HCT116 (cell line): ENCODE data around the gene COL5A2. TPM values are rescaled to one million over a fixed set of nuclear protein-coding genes. Genes with fewer than 3 reads are reported as not detected.

Experiments
- ATAC-seq: fragments of 200-7000 bp; cut with Tn5 transposase; 2 replicates; pipeline ENCODE4 v1.9.1; 2020; ENCODE audit warnings: mild to moderate bottlenecking, moderate library complexity
- BruUV-seq: library from RNA; stranded (reverse); fragments of 400-500 nt; replicated peaks from 2 replicates; lab custom pipeline; 2021; lab: Mats Ljungman, UMichigan
- CTCF ChIA-PET: fragments of 300-600 bp; sonication (Branson Sonifier 250); formaldehyde crosslinking; loops from one replicate; lab custom pipeline; 2021; ENCODE audit warnings: antibody characterized with exemption; lab: Charles Lee
- POLR2A ChIA-PET: fragments of 300-600, 350-600 bp; sonication (Branson Sonifier 250); formaldehyde crosslinking; loops from one replicate; lab custom pipeline; 2021; ENCODE audit warnings: antibody characterized with exemption; lab: Charles Lee
- RAD21 ChIA-PET, 2 experiments: fragments of 300-600 bp; sonication (Branson Sonifier 250); formaldehyde crosslinking; loops; one replicate each; lab custom pipeline; 2023; ENCODE audit warnings: low total read pairs in 2 of 2; ENCODE audit not compliant: uncharacterized antibody in 2 of 2, unreplicated experiment in 2 of 2, low non-redundant PET in 1 of 2; lab: Charles Lee
- DNase-seq: peaks from one replicate; pipeline ENCODE4 v3.0.0-alpha.2; 2010; ENCODE audit warnings: low read depth, low spot score
- H2AFZ ChIP-seq: fragments of 200-600 bp; shearing (Covaris generic), sonication (generic); 2 replicates; pipeline ENCODE4 v1.6.1; 2017; ENCODE audit warnings: low read depth, mixed run types, mixed read lengths, antibody characterized with exemption, low read length; ENCODE audit not compliant: poor library complexity, severe bottlenecking
- H3K27ac ChIP-seq: 2 replicates; pipeline ENCODE4 v1.5.1; 2012; ENCODE audit warnings: low read depth, low read length
- H3K27me3 ChIP-seq: fragments of 200-600 bp; sonication (generic); 2 replicates; pipeline ENCODE4 v1.6.1; 2016; ENCODE audit warnings: mixed run types, low read length, mixed read lengths; ENCODE audit not compliant: insufficient read depth
- H3K36me3 ChIP-seq, 2 experiments: fragments of 200-500 bp in 1 of 2; fragments of 200-600 bp in 1 of 2; sonication (Bioruptor generic) in 1 of 2; sonication (generic) in 1 of 2; 2 replicates each; pipeline versions ENCODE4 v1.5.1 to v1.6.1; 2014 to 2016; ENCODE audit warnings: low read length in 2 of 2, inconsistent platforms in 1 of 2, mixed read lengths in 1 of 2, mixed run types in 1 of 2; ENCODE audit not compliant: insufficient read depth in 2 of 2, control insufficient read depth in 1 of 2
- H3K4me1 ChIP-seq, 2 experiments: fragments of 200-600 bp in 1 of 2; sonication (generic) in 1 of 2; 2 replicates each; pipeline versions ENCODE4 v1.5.1 to v1.6.1; 2012 to 2017; ENCODE audit warnings: low read length in 2 of 2, inconsistent platforms in 1 of 2, mild to moderate bottlenecking in 1 of 2, mixed read lengths in 1 of 2, mixed run types in 1 of 2, moderate library complexity in 1 of 2; ENCODE audit not compliant: insufficient read depth in 2 of 2, control insufficient read depth in 1 of 2
- H3K4me2 ChIP-seq: fragments of 200-600 bp; sonication (generic); 2 replicates; pipeline ENCODE4 v1.6.1; 2017; ENCODE audit warnings: mixed run types, low read length, mixed read lengths
- H3K4me3 ChIP-seq, 2 experiments: fragments of 200-600 bp in 1 of 2; sonication (generic) in 1 of 2; replicated peaks in 1 of 2; 2 replicates each; pipeline ENCODE4 v1.5.1; 2011 to 2016; ENCODE audit warnings: low read length in 2 of 2, control low read depth in 1 of 2, low read depth in 1 of 2, mild to moderate bottlenecking in 1 of 2, mixed read lengths in 1 of 2, mixed run types in 1 of 2
- H3K79me2 ChIP-seq: fragments of 200-600 bp; sonication (generic); 2 replicates; pipeline ENCODE4 v1.6.1; 2017; ENCODE audit warnings: mild to moderate bottlenecking, mixed run types, low read length, moderate library complexity, mixed read lengths; ENCODE audit not compliant: insufficient read depth
- H3K9ac ChIP-seq: fragments of 200-600 bp; sonication (generic); 2 replicates; pipeline ENCODE4 v1.6.1; 2016; ENCODE audit warnings: low read length, mixed read lengths
- H3K9me2 ChIP-seq: fragments of 200-600 bp; sonication (generic), shearing (Covaris generic); 2 replicates; pipeline ENCODE4 v1.6.1; 2017; ENCODE audit warnings: mixed run types, mild to moderate bottlenecking, moderate library complexity; ENCODE audit not compliant: insufficient read depth
- H3K9me3 ChIP-seq, 2 experiments: fragments of 200-500 bp in 1 of 2; fragments of 200-600 bp in 1 of 2; sonication (Bioruptor generic) in 1 of 2; sonication (generic) in 1 of 2; 2 replicates each; pipeline ENCODE4 v1.6.1; 2014 to 2017; ENCODE audit warnings: low read length in 2 of 2, mixed read lengths in 2 of 2, inconsistent platforms in 1 of 2, low read depth in 1 of 2, mild to moderate bottlenecking in 1 of 2, mixed run types in 1 of 2, moderate library complexity in 1 of 2; ENCODE audit not compliant: control insufficient read depth in 1 of 2, insufficient read depth in 1 of 2
- H4K20me1 ChIP-seq: fragments of 200-600 bp; sonication (generic), shearing (Covaris generic); 2 replicates; pipeline ENCODE4 v1.6.1; 2017; ENCODE audit warnings: mixed run types, mild to moderate bottlenecking, moderate library complexity; ENCODE audit not compliant: insufficient read depth
- CBX3 ChIP-seq: IDR thresholded peaks from 2 replicates; pipeline ENCODE4 v1.6.1; 2012; ENCODE audit warnings: low read depth
- CEBPB ChIP-seq: IDR thresholded peaks from 2 replicates; pipeline ENCODE4 v1.6.1; 2012; ENCODE audit warnings: low read depth
- EGR1 ChIP-seq: IDR thresholded peaks from 2 replicates; pipeline ENCODE4 v1.6.1; 2012; ENCODE audit warnings: low read depth
- EZH2 ChIP-seq: fragments of 200-600 bp; sonication (generic); IDR thresholded peaks from 2 replicates; pipeline ENCODE4 v1.6.1; 2017; ENCODE audit warnings: antibody characterized with exemption, mixed run types
- JUND ChIP-seq: IDR thresholded peaks from 2 replicates; pipeline ENCODE4 v1.6.1; 2012
- POLR2A ChIP-seq: IDR thresholded peaks from 2 replicates; pipeline ENCODE4 v1.7.0; 2011; ENCODE audit warnings: borderline replicate concordance; ENCODE audit not compliant: insufficient read depth, insufficient read length; ENCODE audit errors: extremely low read depth
- RAD21 ChIP-seq: IDR thresholded peaks from 2 replicates; pipeline ENCODE4 v1.6.1; 2012; ENCODE audit warnings: low read depth, mild to moderate bottlenecking
- REST ChIP-seq: IDR thresholded peaks from 2 replicates; pipeline ENCODE4 v1.6.1; 2012; ENCODE audit warnings: low read depth
- SP1 ChIP-seq: IDR thresholded peaks from 2 replicates; pipeline ENCODE4 v1.6.1; 2012; ENCODE audit warnings: low read depth
- intact Hi-C: fragments of 100-400 bp; cut with micrococcal nuclease; formaldehyde crosslinking; loops from 2 replicates; pipeline ENCODE4 v1.10.0; 2022
- total RNA-seq: library from RNA; stranded (reverse); gene quantifications from one replicate; pipeline ENCODE4 v1.2.1, GENCODE V29; 2021; ENCODE audit not compliant: unreplicated experiment
- TF ChIP-seq, protein P1 (sequence below), 3 experiments: fragments of 200-600 bp in 1 of 3; sonication (generic) in 1 of 3; IDR thresholded peaks in 2 of 3; conservative IDR thresholded peaks in 1 of 3; 2 replicates each; pipeline ENCODE4 v1.5.1; 2012 to 2017; ENCODE audit warnings: low read depth in 2 of 3, low read length in 2 of 3, antibody characterized with exemption in 1 of 3, borderline replicate concordance in 1 of 3, control low read depth in 1 of 3, mild to moderate bottlenecking in 1 of 3, mixed read lengths in 1 of 3, mixed run types in 1 of 3, moderate library complexity in 1 of 3; ENCODE audit not compliant: insufficient read depth in 1 of 3
- TF ChIP-seq, protein P2 (sequence below): IDR thresholded peaks from 2 replicates; pipeline ENCODE4 v1.6.1; 2012

Gene COL5A2
- total RNA-seq, 1 experiment from 2014 or later = 2.3 TPM

DNA sequence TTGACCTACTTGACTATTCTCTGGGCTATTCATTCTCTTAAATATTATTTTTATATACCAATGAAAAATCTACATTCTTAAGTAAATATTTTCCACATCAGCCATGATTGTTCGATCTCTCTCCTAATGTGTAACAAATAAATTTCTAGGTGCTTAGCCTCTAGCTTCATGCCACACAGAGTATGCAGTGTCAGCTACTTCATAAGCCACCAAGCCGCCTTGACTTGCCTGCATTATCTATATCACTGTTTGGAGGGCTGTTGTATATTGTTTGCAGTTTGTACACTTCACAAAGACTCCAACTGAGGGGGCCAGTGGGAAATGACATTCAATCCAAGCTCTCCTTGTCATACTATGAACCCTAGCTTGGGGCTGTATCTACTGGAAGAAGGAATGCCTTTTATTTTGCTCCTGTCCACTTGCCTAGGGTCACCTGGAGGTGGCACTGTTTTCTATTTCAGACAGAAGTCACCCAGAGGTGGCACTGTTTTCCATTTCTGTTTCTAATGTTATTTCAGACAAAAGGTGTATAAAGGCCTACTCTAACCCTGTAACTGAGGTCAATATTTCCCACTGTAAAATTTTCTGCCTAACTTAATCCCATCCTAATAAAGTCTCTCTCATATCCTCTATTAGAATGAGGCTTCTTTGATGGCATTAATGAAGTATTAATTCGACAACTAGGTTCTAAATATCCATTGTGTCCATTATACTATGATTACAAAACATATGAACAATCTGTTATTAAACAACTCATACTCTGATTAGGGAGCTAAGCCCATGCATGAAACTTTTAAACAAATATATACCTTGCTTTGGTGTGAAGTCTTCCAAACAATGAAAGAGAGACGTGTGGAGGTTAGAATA is 36.4 kb downstream of the COL5A2 start:
- TF ChIP-seq CBX3 = peak; percentile 71; the same call in 1 of the 2 replicates
- TF ChIP-seq SP1 = no peak
- TF ChIP-seq, protein P1, sequence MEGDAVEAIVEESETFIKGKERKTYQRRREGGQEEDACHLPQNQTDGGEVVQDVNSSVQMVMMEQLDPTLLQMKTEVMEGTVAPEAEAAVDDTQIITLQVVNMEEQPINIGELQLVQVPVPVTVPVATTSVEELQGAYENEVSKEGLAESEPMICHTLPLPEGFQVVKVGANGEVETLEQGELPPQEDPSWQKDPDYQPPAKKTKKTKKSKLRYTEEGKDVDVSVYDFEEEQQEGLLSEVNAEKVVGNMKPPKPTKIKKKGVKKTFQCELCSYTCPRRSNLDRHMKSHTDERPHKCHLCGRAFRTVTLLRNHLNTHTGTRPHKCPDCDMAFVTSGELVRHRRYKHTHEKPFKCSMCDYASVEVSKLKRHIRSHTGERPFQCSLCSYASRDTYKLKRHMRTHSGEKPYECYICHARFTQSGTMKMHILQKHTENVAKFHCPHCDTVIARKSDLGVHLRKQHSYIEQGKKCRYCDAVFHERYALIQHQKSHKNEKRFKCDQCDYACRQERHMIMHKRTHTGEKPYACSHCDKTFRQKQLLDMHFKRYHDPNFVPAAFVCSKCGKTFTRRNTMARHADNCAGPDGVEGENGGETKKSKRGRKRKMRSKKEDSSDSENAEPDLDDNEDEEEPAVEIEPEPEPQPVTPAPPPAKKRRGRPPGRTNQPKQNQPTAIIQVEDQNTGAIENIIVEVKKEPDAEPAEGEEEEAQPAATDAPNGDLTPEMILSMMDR (IDR thresholded peaks at IDR 0.05 in 2 of 3, conservative IDR thresholded peaks at IDR 0.05 in 1 of 3; ENCODE audit: borderline replicate concordance in 1 of 3, insufficient read depth in 1 of 3, low read depth in 2 of 3, low read length in 2 of 3) = peak; percentile 96 to 99 (median 99)
- peak; percentile 71 for TF ChIP-seq RAD21
- Histone ChIP-seq H2AFZ (peak overlapping the region; percentile 84), H3K4me2 (no peak overlapping the region), H3K27ac (no peak overlapping the region), H3K27me3 (no peaks in the 10 kb centered on the region), H3K79me2 (no peaks in the 10 kb centered on the region), H3K9me3 (no peaks in the 10 kb centered on the region), H3K9me2 (no peaks in the 10 kb centered on the region), H3K9ac (no peak overlapping the region), H3K4me1 (no peaks in the 10 kb centered on the region), H3K36me3 (no peaks in the 10 kb centered on the region), H4K20me1 (no peaks in the 10 kb centered on the region), H3K4me3 (no peak overlapping the region)
- ChIA-PET RAD21 (interaction anchor here (0.8 to 1.2 kb wide), 2 partner anchors 145 to 203 kb away, joined by 3 to 5 read pairs; no protein-coding TSS in a partner anchor), POLR2A (interaction anchor here (1.0 kb wide), 1 partner anchor 9 kb away, joined by 3 read pairs; no protein-coding TSS in a partner anchor), CTCF (interaction anchor here (0.7 to 3.2 kb wide), 32 partner anchors 9 to 619 kb away, joined by 3 to 27 read pairs (median 4); no protein-coding TSS in a partner anchor)
- no TSS peak for BruUV-seq
- DNase-seq (peak; percentile 62), ATAC-seq (peak; percentile 99)
- intact Hi-C loops = loop anchor here (1.0 kb wide), 2 partner anchors 145 to 269 kb away; no protein-coding TSS in a partner anchor

DNA sequence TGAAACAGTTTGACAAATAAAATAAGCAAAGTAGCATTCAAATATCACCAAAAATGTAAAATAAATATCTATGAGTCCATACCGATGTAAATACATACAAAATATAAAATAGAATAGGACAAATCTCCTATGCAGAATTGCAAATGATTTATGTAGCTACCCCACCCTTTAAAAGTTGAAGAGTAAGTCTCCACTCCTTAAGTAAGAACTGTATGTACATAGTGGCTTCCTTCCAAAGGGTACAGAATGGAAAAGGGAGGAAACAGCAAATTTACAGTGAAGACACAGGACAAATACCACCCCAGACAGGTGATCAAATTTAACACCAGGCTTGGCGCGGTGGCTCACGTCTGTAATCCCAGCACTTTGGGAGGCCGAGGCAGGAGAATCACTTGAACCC is 40.8 kb downstream of the COL5A2 start:
- DNase-seq = no peak
- CTCF ChIA-PET = no interaction called here
- no peaks in the 10 kb centered on the region for H3K4me1 ChIP-seq
- no peaks in the 10 kb centered on the region for H3K9me2 ChIP-seq
- H3K9ac ChIP-seq = no peak overlapping the region
- POLR2A ChIA-PET = no interaction called here
- RAD21 ChIA-PET = no interaction called here
- no peak overlapping the region for H3K27ac ChIP-seq
- no peak for ATAC-seq
- H3K79me2 ChIP-seq = no peaks in the 10 kb centered on the region
- no peaks in the 10 kb centered on the region for H3K36me3 ChIP-seq
- H3K27me3 ChIP-seq = no peaks in the 10 kb centered on the region
- no TSS peak for BruUV-seq
- no peak overlapping the region for H3K4me3 ChIP-seq
- H4K20me1 ChIP-seq = no peaks in the 10 kb centered on the region
- H3K4me2 ChIP-seq = no peak overlapping the region
- H3K9me3 ChIP-seq = no peaks in the 10 kb centered on the region
- intact Hi-C loops = no loop called here
- H2AFZ ChIP-seq = no peak overlapping the region
- TF ChIP-seq, protein P2, sequence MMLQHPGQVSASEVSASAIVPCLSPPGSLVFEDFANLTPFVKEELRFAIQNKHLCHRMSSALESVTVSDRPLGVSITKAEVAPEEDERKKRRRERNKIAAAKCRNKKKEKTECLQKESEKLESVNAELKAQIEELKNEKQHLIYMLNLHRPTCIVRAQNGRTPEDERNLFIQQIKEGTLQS = no peak
- TF ChIP-seq REST = no peak
- TF ChIP-seq EZH2 = no peak
- no peak for TF ChIP-seq SP1
- no peak for TF ChIP-seq JUND
- TF ChIP-seq CEBPB = no peak
- TF ChIP-seq POLR2A = no peak
- no peak for TF ChIP-seq EGR1
